HEK293 (cell line): ENCODE measurements around the gene GCSH.

Experiments
- PATZ1 ChIP-seq: fragments of 450-650 bp; formaldehyde crosslinking; IDR thresholded peaks from 2 replicates; pipeline ENCODE4 v1.5.1; 2016; ENCODE audit warnings: missing biosample characterization, missing genetic modification characterization
- ZNF223 ChIP-seq: fragments of 450-650 bp; formaldehyde crosslinking; IDR thresholded peaks from 2 replicates; pipeline ENCODE4 v1.5.1; 2016; ENCODE audit warnings: missing biosample characterization, missing genetic modification characterization
- ZNF76 ChIP-seq: fragments of 450-650 bp; formaldehyde crosslinking; IDR thresholded peaks from 2 replicates; pipeline ENCODE4; 2016; ENCODE audit warnings: low read depth, missing biosample characterization, missing genetic modification characterization, borderline replicate concordance

DNA sequence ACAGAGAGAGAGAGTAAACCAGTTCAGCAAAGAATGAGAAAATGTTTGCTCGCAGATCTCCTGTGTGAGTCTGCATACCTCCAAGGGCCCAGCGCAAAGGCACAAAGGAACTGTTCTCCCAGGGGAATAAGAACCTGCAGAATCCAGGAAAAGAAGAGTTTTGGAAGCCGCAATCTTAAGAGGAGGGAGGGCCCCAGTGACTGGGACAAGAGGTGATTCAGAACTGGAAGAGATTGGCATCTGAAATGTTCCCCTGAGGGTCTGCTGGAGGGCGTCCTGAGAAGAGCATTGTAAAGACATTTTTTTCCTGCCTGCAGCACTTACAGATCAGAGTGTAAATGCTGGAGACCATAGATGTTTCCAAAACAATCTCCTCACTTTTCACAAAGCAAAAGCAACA lies 54.5 kb downstream of the GCSH start:
- TF ChIP-seq ZNF76 (tag by site-specific recombination), result no peak
- no peak for TF ChIP-seq PATZ1 (tag by site-specific recombination)
- no peak for TF ChIP-seq ZNF223
